IPS DF 19.7 (cell line): ENCODE measurements around the gene KCTD3.

Experiments used
- DNase-seq: peaks from one replicate; pipeline ENCODE4 v3.0.0-alpha.2; 2013; ENCODE audit warnings: low read depth, low spot score

The KCTD3 gene

GRCh38 chr1:215566556-215567490, at the start of gene KCTD3:
Gene KCTD3, plus strand, starts transcription at chr1:215567304. Its CDS starts 382 bp downstream, at chr1:215567686.
- no peak for DNase-seq

DNA sequence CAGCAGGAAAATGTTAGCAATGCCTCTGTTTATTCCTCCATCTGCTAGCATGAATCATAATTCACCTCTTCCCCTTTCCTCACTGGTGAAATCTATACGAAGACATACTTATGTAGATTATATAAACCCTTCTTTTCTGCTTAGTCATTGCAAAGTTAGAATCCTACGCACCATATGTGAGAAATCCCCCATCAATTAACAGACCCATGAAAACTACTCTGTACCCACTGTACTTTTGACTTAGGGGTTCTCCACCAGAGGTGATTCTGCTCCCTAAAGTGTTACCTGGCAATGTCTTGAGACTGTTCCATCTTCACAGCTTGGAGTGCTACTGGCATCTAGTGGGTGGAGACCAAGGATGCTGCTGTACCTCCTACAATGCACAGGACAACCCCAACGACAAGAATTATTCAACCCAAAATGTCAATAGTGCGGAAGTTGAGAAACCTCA, 49.6 kb upstream of the KCTD3 start:
- peak; percentile 15 for DNase-seq

DNA sequence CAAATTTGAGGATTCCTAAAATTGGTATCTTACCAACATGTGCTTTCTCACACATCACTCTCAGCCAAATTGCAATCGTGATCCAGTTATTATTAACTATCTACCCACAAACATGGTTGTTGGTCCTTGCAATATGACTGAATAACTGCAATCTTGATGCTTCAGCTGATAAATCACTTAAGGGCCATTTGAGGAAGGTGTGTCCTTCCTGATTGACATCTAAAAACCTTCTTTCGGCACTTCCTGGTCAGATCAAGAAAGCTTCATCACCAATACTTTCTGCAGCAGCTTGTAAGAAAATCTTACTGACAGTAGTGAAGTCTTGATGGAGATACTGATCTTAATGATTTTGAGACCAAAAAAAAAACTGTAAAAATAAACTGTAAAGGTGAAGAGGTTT, 48.5 kb upstream of the KCTD3 start:
- DNase-seq, result no peak

GRCh38 chr1:215521279-215521678, 45.8 kb upstream of the KCTD3 start:
- DNase-seq, result no peak

- DNase-seq, result no peak
Measured at GRCh38 chr1:215523128-215523861, 43.8 kb upstream of the KCTD3 start.

- DNase-seq, result no peak
Measured at GRCh38 chr1:215523906-215524305, 43.2 kb upstream of the KCTD3 start.

- DNase-seq, result no peak
Measured at GRCh38 chr1:215526147-215526845, 40.8 kb upstream of the KCTD3 start.

- no peak for DNase-seq
Measured at GRCh38 chr1:215526846-215527151, 40.3 kb upstream of the KCTD3 start.

- no peak for DNase-seq
Measured at GRCh38 chr1:215529111-215529510, 38.0 kb upstream of the KCTD3 start.

- no peak for DNase-seq
Measured at GRCh38 chr1:215529571-215529970, 37.5 kb upstream of the KCTD3 start.

DNA sequence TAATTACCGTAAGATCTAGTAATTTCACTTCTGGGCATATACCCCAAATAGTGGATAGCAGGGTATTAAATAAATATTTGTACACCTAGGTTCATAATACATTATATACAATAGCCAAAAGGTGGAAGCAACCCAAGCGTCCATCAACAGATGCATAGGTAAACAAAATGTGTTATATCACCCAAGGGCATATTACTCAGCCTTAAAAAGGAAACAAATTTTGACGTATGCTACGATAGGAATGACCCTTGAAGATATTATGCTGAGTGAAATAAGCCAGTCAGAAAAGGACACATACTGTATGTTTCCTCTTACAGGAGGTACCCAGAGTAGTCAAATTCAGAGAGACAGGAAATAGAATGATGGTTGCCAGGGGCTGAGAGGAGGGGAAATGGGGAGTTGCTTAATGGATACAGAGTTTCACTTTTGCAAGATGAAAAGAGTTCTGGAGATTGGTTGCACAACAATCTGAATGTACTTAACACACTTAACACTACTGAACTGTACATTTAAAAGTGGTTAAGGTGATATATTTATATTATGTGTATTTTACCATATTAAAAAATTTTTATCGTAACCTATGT, 36.6 kb upstream of the KCTD3 start:
- no peak for DNase-seq

DNA sequence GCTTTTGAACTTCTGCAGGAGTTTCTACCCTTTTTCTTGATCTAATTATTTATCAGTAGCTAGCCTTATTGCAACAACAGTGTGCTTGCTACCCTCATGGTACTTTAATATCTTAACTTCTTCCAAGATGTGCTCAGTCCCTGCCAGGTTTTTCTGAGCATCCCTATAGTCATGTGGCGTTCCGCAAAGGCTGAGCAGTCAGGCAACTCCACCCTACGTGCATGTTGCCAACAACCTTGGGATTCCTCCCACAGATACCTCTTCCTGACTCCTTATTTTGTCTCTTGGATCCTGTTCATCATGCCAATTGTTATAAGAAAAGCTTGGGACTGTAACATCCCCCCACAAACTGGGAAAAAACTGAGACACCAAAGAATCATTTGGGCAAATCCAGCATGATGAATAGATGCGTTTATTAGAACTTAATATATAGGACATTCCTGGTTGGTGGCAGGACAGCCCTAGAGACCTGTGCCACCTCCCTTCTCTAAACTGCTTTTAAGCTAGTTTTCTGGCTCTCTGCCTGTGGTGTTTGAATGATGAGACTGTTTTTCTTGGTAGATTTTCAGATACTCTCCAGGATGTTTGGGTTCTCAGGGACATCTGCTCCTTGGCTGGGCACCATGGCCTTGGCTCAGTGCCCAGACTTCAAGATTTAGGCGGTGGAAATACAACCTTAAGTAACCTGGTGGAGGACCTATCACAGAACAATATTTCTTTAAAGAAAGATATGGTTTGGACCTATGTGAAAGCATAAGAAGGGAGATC, 27.1 kb upstream of the KCTD3 start:
- DNase-seq, result no peak

DNA sequence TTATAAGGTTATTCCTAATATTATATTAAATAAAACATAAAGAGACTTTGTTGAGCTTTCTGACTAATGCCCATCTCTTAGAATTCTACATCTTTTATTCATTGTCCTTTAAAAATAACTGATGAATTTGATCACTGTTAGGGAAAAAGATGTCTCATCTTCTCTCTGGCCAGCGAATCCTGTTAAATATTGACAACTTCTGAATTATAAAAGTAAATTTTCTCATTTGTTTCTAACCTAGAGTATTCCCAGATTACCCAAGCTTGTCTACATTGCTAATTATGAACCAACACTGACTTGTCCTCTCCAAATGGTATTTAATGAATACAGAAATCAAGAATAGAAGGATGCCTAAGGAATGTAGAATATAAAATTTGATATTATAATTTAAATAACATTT, 24.8 kb upstream of the KCTD3 start:
- DNase-seq, result no peak

DNA sequence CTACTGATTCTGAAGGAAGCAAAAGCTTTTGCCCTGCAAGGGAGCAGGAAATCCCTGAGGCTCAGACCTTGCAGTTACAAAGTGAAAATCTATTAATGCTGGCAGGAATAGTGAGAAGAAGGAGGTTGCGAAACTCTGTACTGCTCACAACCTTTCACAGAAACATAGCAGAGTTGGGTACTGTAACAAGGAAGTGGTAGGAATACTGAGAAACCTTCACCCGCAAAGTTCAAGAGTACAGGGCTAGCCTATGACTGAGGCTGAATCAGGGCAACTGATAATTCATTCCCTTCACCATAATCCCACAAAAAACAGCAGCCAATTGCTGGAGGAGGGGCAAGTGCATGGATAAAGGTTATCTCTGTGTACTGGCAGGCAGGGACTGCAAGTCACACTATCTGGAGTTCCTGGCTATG, 23.9 kb upstream of the KCTD3 start:
- no peak for DNase-seq

- no peak for DNase-seq
Measured at GRCh38 chr1:215543806-215544205, 23.3 kb upstream of the KCTD3 start.

DNA sequence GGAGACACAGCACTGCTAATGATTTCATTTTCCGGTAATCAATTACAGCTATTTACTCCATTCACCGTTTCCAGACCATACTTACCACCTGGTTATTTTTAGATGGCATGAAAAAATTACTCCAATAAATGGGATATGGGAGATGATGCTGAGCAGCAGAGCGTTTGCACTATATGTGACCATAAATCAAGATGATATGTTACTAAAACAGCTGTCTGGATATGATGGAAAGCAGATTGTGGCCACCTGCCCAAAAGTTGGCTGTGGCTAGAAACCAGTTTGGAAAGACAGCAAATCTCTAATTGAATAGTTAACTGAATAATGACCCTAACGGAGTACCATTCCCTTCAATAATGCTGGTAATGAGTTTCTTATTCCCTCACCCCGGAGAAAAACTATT, 22.5 kb upstream of the KCTD3 start:
- DNase-seq, result no peak

- DNase-seq, result no peak
Measured at GRCh38 chr1:215545096-215545495, 22.0 kb upstream of the KCTD3 start.

DNA sequence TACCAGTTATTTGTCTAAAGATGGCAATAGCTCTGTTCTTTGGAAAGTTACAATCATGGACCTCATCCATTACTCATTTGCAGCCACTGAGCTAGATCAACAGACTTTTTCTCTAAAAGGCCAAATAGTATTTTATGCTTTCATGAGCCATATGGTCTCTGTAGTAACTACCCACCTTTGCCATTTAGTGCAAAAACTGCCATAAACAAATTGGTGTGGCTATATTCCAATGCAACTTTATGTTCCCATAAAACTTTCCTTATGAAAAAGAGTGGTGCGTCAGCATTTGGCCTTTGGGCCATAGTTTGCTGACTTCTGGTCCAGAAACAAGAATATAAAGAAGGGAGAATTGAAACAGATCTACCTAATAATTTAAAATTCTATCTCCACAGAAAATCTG, 20.1 kb upstream of the KCTD3 start:
- DNase-seq, result no peak

DNA sequence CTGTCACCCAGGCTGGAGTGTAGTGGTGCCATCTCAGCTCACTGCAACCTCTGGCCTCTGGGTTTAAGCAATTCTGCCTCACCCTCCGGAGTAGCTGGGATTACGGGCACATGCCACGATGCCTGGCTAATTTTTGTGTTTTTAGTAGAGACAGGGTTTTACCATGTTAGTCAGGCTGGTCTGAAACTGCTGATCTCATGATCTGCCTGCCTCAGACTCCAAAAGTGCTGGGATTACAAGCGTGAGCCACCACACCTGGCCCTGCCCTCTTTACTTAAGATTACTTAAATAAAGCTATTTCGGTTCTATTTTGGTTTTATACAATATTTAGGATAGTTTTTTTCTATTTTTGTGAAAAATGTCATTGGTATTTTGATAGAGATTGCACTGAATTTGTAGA, 15.3 kb upstream of the KCTD3 start:
- no peak for DNase-seq

DNA sequence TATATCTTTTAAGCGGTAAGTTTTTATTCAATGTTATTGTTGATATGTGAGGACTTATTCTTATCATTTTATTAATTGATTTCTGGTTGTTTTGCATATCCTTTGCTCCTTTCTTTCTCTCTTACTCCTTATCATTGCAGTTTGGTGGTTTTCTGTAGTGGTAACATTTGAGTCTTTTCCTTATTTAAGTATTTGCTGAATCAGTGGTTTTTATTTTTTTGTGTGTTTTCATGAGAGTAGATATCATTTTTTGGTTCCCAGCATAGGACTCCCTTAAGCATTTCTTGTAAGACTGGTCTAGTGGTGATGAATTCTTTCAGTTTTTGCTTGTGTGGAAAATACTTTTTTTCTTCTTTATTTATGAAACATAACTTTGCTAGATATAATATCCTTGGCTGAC, 12.2 kb upstream of the KCTD3 start:
- DNase-seq, result no peak

- DNase-seq, result no peak
Measured at GRCh38 chr1:215555531-215555930, 11.6 kb upstream of the KCTD3 start.
